Right atrium auricular region (tissue), 2 donors: Measurements from ENCODE around the gene CACNA1C. TPM values are rescaled to one million over a fixed set of nuclear protein-coding genes. Genes with fewer than 3 reads are reported as not detected.

Source experiments
- DNase-seq: peaks from one replicate; pipeline ENCODE4 v3.0.0-alpha.2; 2019; ENCODE audit warnings: low spot score
- H3K27ac ChIP-seq, 2 donors: fragments of 200-600 bp; sonication (generic); 1 replicate in 1 of 2; 2 replicates in 1 of 2; pipeline ENCODE4 v1.5.1; 2016 to 2019
- H3K27me3 ChIP-seq, 2 donors: fragments of 200-600 bp; sonication (generic); one replicate each; pipeline versions ENCODE4 v1.5.1 to v1.6.0; 2017 to 2019
- H3K36me3 ChIP-seq: fragments of 200-600 bp; sonication (generic); one replicate; pipeline ENCODE4 v1.5.1; 2016
- H3K4me1 ChIP-seq, 2 donors: fragments of 200-600 bp; sonication (generic); one replicate each; pipeline versions ENCODE4 v1.5.1 to v1.6.0; 2017 to 2019
- H3K4me3 ChIP-seq, 2 donors: fragments of 200-600 bp; sonication (generic); 1 replicate in 1 of 2; 2 replicates in 1 of 2; pipeline ENCODE4 v1.5.1; 2017 to 2019; ENCODE audit warnings: mild to moderate bottlenecking in 1 of 2, moderate library complexity in 1 of 2
- H3K9me3 ChIP-seq, 2 donors: fragments of 200-600 bp; sonication (generic); one replicate each; pipeline ENCODE4 v1.5.1; 2019
- total RNA-seq, 2 donors: library from RNA; depleted of rRNA; stranded (reverse); fragments of >200 nt; gene quantifications; one replicate each; pipeline ENCODE4 v1.1.0, GENCODE V29; 2016
- TF ChIP-seq, protein P1 (sequence below), 2 donors: fragments of 200-600 bp; sonication (generic); IDR thresholded peaks; one replicate each; pipeline ENCODE4 v1.5.1; 2019; ENCODE audit warnings: antibody characterized with exemption in 2 of 2

The CACNA1C gene
- total RNA-seq, 2 donors from 2014 or later = 83.1 to 93.6 TPM

DNA sequence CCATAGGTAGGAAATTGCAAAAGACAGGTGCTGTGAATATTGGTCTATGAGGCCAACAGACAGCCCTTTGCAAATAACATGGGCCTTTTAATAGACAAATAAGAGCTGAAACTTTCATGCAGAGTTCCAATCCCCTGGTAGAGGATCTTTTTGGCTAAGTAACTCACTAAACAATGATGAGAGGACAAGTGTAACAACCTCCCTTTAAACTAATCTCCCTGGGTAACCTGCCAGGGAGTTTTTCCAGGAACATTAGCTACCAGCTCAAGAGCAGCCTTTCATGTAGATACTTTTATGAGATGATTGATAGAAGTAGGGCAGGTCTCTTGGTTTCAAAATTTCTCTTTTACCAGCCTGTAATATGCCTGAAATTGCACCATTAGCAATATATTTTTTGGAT lies 13.8 kb upstream of the CACNA1C start:
- DNase-seq = no peak
- TF ChIP-seq, protein P1, sequence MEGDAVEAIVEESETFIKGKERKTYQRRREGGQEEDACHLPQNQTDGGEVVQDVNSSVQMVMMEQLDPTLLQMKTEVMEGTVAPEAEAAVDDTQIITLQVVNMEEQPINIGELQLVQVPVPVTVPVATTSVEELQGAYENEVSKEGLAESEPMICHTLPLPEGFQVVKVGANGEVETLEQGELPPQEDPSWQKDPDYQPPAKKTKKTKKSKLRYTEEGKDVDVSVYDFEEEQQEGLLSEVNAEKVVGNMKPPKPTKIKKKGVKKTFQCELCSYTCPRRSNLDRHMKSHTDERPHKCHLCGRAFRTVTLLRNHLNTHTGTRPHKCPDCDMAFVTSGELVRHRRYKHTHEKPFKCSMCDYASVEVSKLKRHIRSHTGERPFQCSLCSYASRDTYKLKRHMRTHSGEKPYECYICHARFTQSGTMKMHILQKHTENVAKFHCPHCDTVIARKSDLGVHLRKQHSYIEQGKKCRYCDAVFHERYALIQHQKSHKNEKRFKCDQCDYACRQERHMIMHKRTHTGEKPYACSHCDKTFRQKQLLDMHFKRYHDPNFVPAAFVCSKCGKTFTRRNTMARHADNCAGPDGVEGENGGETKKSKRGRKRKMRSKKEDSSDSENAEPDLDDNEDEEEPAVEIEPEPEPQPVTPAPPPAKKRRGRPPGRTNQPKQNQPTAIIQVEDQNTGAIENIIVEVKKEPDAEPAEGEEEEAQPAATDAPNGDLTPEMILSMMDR (IDR thresholded peaks at IDR 0.05) = no peak
- no peaks in the 10 kb centered on the region for H3K36me3 ChIP-seq
- H3K27me3 ChIP-seq = no peaks in the 10 kb centered on the region
- no peak overlapping the region for H3K4me3 ChIP-seq
- peaks cover 0 to 24% of the 10 kb centered on the region in 2 donors for H3K4me1 ChIP-seq
- no peaks in the 10 kb centered on the region for H3K9me3 ChIP-seq
- H3K27ac ChIP-seq = peak overlapping the region in 1 of 2 donors; percentile 45

DNA sequence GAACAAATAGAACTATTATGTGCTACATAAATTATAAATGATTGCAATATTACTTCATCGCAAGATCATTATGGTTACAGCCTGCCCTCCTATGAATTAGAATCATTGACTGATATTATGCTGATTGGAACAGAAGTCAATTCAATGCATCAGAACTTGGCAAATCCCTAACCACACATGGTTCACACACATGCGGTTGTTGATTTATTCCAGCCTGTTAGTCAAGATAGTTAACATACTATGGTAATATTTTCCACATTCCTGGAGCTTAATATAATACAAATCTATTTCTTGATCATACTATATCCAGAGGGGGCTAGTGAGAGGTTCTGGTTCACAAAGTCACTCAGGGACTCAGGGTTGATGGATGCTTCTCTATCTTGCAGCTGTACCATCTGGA lies 9.7 kb upstream of the CACNA1C start:
- Histone ChIP-seq H3K9me3 (no peaks in the 10 kb centered on the region), H3K4me3 (no peak overlapping the region), H3K4me1 (peaks cover 0 to 6% of the 10 kb centered on the region in 2 donors), H3K36me3 (peaks cover 19% of the 10 kb centered on the region), H3K27me3 (no peaks in the 10 kb centered on the region), H3K27ac (no peak overlapping the region)
- DNase-seq = no peak
- TF ChIP-seq, protein P1 (IDR thresholded peaks at IDR 0.05) = no peak

DNA sequence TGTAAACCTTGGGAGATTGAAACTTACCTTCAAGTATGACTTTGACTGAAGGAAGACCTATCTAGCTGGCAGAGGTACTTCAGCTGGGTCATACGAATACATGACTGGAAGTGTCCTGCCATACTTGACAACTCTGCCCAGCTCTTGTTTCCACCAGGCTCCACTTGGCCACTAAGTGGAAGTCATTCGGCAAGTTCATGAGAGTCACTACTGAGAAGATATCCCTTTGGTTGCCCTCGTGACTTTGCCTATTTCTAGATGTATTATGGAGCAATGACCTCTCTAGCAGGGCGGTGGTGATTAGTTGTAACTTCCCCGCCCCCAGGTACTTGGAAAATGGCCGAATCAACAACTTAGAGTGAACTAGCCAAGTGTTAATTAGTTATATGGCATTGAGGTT lies 8.6 kb upstream of the CACNA1C start:
- TF ChIP-seq, protein P1 (IDR thresholded peaks at IDR 0.05) = no peak
- Histone ChIP-seq H3K27me3 (no peaks in the 10 kb centered on the region), H3K36me3 (peaks cover 24% of the 10 kb centered on the region), H3K4me3 (no peak overlapping the region), H3K27ac (no peak overlapping the region), H3K9me3 (no peaks in the 10 kb centered on the region), H3K4me1 (peaks cover 0 to under 1% of the 10 kb centered on the region in 2 donors)
- no peak for DNase-seq

DNA sequence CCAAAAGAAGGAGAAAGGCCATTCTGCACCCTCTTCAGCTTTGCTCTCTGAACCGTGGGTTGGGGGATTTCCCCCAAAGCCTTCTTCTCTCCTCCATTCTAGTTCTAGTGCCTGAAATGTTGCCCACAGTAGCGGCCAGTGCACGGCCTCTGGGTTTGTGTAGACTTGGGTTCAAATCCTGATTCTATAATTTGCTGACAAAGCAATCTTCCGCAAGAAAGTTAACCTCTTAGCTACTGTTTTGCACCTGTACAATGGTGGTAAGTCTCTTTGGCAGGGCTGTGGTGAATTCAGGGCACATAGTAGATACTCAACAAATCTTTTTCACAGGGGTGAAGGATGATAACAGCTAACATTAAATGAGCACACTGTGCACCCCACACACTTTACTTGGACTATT lies 5.8 kb upstream of the CACNA1C start:
- TF ChIP-seq, protein P1 (IDR thresholded peaks at IDR 0.05) = no peak

DNA sequence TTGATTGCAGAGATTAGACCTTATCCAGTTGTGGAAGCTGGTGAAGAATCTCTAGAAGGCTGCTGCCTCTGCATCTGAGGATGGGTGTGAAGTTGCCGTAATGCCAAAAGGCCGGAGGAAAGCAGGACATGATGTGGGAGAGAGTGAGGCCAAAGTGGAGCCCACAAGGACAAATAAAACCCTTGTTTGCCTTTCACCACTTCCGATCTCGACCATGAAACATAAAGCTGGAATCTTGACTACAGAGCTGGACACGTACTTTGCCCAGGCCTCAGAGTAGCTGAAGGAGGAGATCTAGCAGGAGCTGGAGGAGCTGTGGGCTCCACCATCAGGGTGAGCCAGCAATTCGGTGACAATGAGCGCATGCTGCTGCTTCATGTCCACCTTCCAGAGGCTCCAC lies 5.0 kb upstream of the CACNA1C start:
- H3K27ac ChIP-seq = no peak overlapping the region
- no peaks in the 10 kb centered on the region for H3K27me3 ChIP-seq
- TF ChIP-seq, protein P1 (IDR thresholded peaks at IDR 0.05) = no peak
- H3K9me3 ChIP-seq = no peaks in the 10 kb centered on the region
- H3K36me3 ChIP-seq = peaks cover 40% of the 10 kb centered on the region
- H3K4me1 ChIP-seq = peaks cover 0 to 10% of the 10 kb centered on the region in 2 donors
- no peak overlapping the region for H3K4me3 ChIP-seq
- no peak for DNase-seq

More for the DNA sequence above, 5.8 kb upstream of the CACNA1C start:
- H3K36me3 ChIP-seq = peaks cover 40% of the 10 kb centered on the region
- no peaks in the 10 kb centered on the region for H3K27me3 ChIP-seq
- H3K4me3 ChIP-seq = no peak overlapping the region
- H3K9me3 ChIP-seq = no peaks in the 10 kb centered on the region
- H3K27ac ChIP-seq = no peak overlapping the region
- DNase-seq = no peak
- peaks cover 0 to 7% of the 10 kb centered on the region in 2 donors for H3K4me1 ChIP-seq
